HG03460 (cell line): ENCODE measurements around the gene GALNT13.

Source experiments
- ATAC-seq: cut with Tn5 transposase; IDR thresholded peaks from one replicate; pipeline ENCODE4 v1.9.1; 2021; ENCODE audit not compliant: unreplicated experiment

GALNT13 gene

GRCh38 chr2:154203902-154204301 is 332.2 kb downstream of the GALNT13 start:
- no peak for ATAC-seq

GRCh38 chr2:154207288-154208047 is 335.7 kb downstream of the GALNT13 start:
- no peak for ATAC-seq

- no peak for ATAC-seq
Observed at GRCh38 chr2:154223726-154224125, 352.0 kb downstream of the GALNT13 start.

- no peak for ATAC-seq
Observed at GRCh38 chr2:154226931-154227330, 355.2 kb downstream of the GALNT13 start.

GRCh38 chr2:154228566-154229280 is 357.0 kb downstream of the GALNT13 start:
- ATAC-seq, result no peak

GRCh38 chr2:154229966-154230365 is 358.2 kb downstream of the GALNT13 start:
- ATAC-seq, result no peak

- no peak for ATAC-seq
Observed at GRCh38 chr2:154231021-154231420, 359.3 kb downstream of the GALNT13 start.

- no peak for ATAC-seq
Observed at GRCh38 chr2:154233231-154233630, 361.5 kb downstream of the GALNT13 start.

- no peak for ATAC-seq
Observed at GRCh38 chr2:154238252-154238651, 366.5 kb downstream of the GALNT13 start.

GRCh38 chr2:154240316-154240715 is 368.6 kb downstream of the GALNT13 start:
- ATAC-seq, result no peak

- ATAC-seq, result no peak
Observed at GRCh38 chr2:154240921-154241379, 369.2 kb downstream of the GALNT13 start.

- no peak for ATAC-seq
Observed at GRCh38 chr2:154242687-154243086, 371.0 kb downstream of the GALNT13 start.

- ATAC-seq, result no peak
Observed at GRCh38 chr2:154243685-154244084, 372.0 kb downstream of the GALNT13 start.

- ATAC-seq, result no peak
Observed at GRCh38 chr2:154244932-154245331, 373.2 kb downstream of the GALNT13 start.

- no peak for ATAC-seq
Observed at GRCh38 chr2:154247503-154247902, 375.8 kb downstream of the GALNT13 start.

GRCh38 chr2:154256136-154256535 is 384.4 kb downstream of the GALNT13 start:
- ATAC-seq, result no peak

GRCh38 chr2:154259030-154259429 is 387.3 kb downstream of the GALNT13 start:
- no peak for ATAC-seq

GRCh38 chr2:154261473-154262027 is 389.8 kb downstream of the GALNT13 start:
- ATAC-seq, result no peak

GRCh38 chr2:154263206-154263605 is 391.5 kb downstream of the GALNT13 start:
- ATAC-seq, result no peak

- no peak for ATAC-seq
Observed at GRCh38 chr2:154264024-154264423, 392.3 kb downstream of the GALNT13 start.

GRCh38 chr2:154267983-154268382 is 396.3 kb downstream of the GALNT13 start:
- ATAC-seq, result no peak

GRCh38 chr2:154280543-154280942 is 408.8 kb downstream of the GALNT13 start:
- no peak for ATAC-seq
